22Rv1 (cell line): ENCODE results near the gene SORCS2.

ENCODE experiments used
- CTCF ChIP-seq: fragments of 450-650 bp; IDR thresholded peaks from 2 replicates; pipeline ENCODE4 v1.5.1; 2017; ENCODE audit warnings: mild to moderate bottlenecking
- ZFX ChIP-seq: fragments of 450-650 bp; IDR thresholded peaks from 2 replicates; pipeline ENCODE4 v1.6.1; 2017; ENCODE audit warnings: antibody characterized with exemption, borderline replicate concordance

- no peak for TF ChIP-seq CTCF
- TF ChIP-seq ZFX: no peak
These were observed 220.2 kb downstream of the SORCS2 start for GRCh38 chr4:7412554-7412912.
